ENCODE data around the gene OR5AS1. TPM values are rescaled to one million over a fixed set of nuclear protein-coding genes. Genes with fewer than 3 reads are reported as not detected.
"Not testable (repeated sequence)": the region's sequence is repeated elsewhere in the genome, so short reads cannot be mapped to it uniquely, and the experiment has no call there.

The OR5AS1 gene
- total RNA-seq = not detected

DNA sequence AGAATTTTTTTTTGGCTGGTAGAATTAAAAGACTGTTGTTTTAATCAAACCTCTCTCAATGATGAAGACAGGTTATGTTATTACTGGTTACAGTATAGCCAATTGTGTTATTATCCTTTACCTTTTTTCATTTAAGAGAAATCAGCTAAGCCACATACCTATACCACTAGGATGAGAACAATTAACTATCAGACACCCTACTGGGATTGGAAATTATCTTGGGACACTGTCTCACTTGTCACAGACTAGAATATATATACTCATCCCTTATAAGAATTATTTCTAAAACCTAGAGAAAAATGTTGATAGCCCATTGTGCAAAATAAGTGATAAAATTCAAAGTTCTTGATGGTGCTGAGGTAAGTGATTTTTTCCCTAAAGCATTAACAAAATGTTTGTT is at the start of gene OR5AS1:
TSS of gene OR5AS1 (plus strand) at position 301 of the 400 bp plus-strand sequence. CDS start 2,765 bp downstream, outside the sequence.
- DNase-seq (ENCODE audit: low spot score in 2 of 2) (no peak), FAIRE-seq (no peak)

DNA sequence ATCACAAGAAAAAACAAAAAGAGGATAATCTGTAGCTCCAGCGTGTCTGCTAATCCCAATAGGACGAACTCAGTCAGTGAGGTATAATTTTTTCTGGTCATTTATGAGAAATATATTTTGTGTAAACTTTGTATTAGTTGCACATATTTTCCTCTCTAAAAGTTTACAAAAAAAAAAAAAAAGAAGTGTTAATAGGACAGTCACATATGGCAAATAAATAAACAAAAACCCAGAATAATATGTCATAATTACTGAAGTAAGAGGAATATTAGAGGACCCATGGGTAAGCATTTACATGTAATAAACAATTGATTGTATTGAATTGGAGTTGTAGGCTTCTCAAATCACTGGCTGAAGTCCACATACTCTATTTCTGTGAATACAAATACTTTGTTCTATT is 32.9 kb upstream of the OR5AS1 start, which contains the start of gene OR5F1:
TSS of gene OR5F1 (minus strand) at position 101 of the 400 bp plus-strand sequence. CDS start at position 101, 0 bp downstream.
- FAIRE-seq (no peak), DNase-seq (ENCODE audit: low spot score in 2 of 2) (no peak)

DNA sequence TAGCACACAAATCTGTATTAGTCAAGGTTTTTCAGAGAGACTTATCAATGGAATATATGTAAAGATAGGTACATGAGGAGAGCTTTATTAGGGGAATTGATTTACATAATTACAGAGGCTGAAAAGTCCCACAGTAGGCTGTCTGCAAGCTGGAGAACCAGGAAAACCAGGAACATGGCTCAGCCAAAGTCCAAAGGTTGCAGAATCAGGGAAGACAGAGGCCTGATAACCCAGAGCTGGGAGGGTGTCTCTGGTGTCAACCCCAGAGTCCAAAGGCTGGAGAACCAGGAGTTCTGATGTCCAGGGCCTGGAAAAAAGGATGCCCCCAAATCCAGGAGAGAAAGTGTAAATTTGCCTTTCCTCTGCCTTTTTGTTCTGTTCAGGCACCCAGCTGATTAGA is 16.7 kb upstream of the OR5AS1 start:
- DNase-seq (ENCODE audit: low spot score in 2 of 2) = no peak
- FAIRE-seq = no peak

DNA sequence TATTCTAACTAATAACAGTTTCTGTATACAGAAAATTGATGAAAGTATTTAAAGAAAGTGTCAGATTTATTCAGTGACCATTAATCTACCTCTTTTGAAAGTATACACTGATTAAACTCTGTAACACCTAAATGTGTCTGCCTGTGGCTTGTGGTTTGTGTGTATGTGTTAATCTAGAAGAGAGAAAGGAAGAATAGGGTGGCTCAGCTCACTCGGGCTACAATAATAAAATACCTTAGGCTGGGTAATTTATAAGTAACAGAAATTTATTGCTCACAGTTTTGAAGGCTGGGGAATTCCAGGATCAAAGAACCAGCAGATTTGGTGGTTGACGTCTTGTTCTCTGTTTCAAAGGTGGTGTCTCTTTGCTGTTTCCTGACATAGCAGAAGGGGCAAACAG is 13.6 kb upstream of the OR5AS1 start:
- no peak for FAIRE-seq
- no peak for DNase-seq (ENCODE audit: low spot score in 2 of 2)

DNA sequence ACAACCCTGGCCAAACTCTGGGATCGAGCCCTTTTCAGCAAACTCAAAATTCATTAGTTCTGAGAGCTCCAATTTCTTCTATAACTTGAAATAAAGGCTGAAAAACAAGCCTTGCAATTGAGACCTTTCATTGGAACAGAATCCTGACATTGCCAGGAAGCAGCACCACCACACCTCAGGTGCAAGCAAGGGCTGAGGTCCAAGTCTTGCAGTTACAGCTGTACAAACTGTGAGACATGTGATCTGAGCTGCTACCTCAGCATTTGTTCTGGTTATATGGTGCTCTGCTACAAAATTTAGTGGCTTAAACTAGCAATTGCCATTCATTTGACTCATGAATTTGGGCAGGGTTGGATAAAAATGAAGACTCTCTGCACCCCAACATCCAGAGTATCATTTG is 18.1 kb downstream of the OR5AS1 start:
- no peak for DNase-seq (ENCODE audit: low spot score in 2 of 2)

DNA sequence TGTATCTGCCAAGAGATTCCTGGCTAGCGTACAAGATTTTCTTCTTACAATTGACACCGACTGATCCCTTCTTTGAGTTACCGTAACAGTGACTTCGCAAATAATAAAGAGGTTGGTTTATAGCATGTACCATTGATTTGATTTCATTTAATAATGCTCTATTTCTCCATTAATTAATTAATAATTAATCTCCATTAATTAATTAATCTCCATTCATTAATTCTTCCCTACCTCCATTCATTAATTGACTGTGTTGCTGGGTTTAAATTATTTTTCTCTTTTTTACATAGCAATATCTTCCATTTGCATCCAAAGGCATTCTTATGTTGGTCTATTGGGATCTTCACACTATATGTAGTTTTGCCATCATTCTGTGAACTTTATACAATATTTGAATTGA is 21.0 kb downstream of the OR5AS1 start:
- FAIRE-seq (no peak), DNase-seq (ENCODE audit: low spot score in 2 of 2) (no peak)

More for the DNA sequence above, 18.1 kb downstream of the OR5AS1 start:
- no peak for FAIRE-seq

DNA sequence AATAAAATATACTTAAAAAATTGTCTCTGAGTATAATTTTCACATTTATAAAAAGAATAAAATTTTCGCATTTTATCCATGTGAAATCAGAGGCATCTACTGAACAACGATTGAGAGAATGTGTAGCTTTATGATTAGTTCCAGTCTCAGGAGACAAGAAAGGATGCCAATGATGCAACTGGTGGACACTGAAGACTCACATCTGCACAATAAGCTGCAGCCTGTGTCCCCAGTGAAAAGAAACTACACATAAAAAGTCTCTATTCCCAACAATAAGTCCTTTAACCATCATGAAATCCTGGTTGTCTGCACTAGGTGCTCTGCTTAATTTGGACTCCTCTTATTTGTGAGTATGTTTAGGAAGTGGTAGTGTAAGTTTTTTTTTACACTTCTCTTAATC is 22.0 kb downstream of the OR5AS1 start:
- FAIRE-seq = no peak
- DNase-seq (ENCODE audit: low spot score in 2 of 2) = no peak

DNA sequence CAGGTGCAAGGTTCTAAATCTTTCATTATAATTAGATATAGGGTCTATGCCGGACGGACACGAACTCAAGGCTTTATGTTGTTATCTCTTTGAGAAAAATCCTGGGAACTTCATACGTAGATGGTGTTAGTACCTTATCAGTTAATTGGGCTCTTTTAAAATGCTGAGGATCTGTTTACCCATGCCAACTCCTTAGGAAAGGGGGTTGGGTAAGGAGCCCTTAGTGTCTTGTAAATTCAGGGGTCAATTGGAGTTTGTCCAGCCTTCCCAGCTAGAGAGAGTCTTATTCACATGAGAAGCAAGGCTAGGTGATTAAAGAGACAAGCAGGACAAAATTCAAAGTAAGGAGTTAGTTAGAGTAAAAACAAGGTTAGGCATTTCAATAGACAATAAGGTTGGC is 28.9 kb downstream of the OR5AS1 start:
- FAIRE-seq = not testable (repeated sequence)

DNA sequence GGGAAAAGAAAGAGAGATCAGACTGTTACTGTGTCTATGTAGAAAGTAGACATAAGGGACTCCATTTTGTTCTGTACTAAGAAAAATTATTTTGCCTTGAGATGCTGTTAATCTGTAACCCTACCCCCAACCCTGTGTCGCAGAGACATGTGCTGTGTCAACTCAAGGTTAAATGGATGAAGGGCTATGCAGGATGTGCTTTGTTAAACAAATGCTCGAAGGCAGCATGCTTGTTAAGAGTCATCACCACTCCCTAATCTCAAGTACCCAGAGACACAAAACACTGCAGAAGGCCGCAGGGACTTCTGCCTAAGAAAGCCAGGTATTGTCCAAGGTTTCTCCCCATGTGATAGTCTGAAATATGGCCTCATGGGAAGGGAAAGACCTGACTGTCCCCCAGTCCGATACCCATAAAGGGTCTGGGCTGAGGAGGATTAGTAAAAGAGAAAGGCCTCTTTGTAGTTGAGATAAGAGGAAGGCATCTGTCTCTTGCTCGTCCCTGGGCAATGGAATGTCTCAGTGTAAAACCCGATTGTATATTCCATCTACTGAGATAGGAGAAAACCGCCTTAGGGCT is 30.3 kb downstream of the OR5AS1 start:
- not testable (repeated sequence) for DNase-seq (ENCODE audit: low spot score in 2 of 2); FAIRE-seq

More for the DNA sequence above, 28.9 kb downstream of the OR5AS1 start:
- not testable (repeated sequence) for DNase-seq (ENCODE audit: low spot score in 2 of 2)

DNA sequence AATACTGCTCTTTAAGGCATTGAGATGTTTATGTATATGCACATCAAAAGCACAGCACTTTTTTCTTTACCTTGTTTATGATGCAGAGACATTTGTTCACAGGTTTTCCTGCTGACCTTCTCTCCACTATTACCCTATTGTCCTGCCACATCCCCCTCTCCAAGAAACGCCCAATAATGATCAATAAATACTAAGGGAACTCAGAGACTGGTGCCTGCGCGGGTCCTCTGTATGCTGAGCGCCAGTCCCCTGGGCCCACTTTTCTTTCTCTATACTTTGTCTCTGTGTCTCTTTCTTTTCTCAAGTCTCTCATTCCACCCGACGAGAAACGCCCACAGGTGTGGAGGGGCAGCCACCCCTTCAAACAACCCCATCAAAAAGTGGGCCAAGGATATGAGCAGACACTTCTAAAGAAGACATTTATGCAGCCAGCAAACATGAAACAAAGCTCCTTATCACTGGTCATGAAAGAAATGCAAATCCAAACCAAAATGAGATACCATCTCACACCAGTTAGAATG is 30.9 kb downstream of the OR5AS1 start:
- FAIRE-seq; DNase-seq (ENCODE audit: low spot score in 2 of 2): not testable (repeated sequence)

DNA sequence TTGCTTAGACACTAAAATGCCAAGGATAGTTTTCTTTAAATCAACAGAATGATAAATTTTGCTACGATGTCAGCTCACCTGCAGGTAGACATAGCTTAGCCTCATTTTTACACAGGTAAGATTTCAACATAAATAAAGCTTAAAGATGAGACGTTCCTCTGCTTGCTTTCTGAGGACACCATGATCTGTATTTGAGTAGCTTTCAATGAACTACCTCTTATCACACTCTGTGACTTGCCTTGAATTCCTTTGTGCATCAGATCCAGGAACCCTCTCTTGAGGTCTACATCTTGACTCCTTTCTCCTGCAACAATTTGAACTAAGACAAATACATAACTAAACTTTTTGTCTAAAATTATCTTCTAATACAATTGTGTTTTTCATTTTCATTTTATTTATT is 39.5 kb downstream of the OR5AS1 start:
- DNase-seq (ENCODE audit: low spot score in 2 of 2) (no peak), FAIRE-seq (no peak)

Other genes with a start within 250 kb of the OR5AS1 start
- gene OR5D14, start 232.1 kb upstream of the OR5AS1 start, total RNA-seq = not detected
- gene OR5L1, start 216.3 kb upstream of the OR5AS1 start, total RNA-seq = not detected
- gene OR5D18, start 208.0 kb upstream of the OR5AS1 start, total RNA-seq = not detected
- not detected for gene OR5L2, start 200.4 kb upstream of the OR5AS1 start, total RNA-seq
- not detected for gene OR5D16, start 188.9 kb upstream of the OR5AS1 start, total RNA-seq
- not detected for gene TRIM51, start 144.4 kb upstream of the OR5AS1 start, total RNA-seq
- gene OR5W2, start 113.1 kb upstream of the OR5AS1 start, total RNA-seq = not detected
- gene OR5I1, start 91.3 kb upstream of the OR5AS1 start, total RNA-seq = not detected
- not detected for gene OR10AG1, start 57.7 kb upstream of the OR5AS1 start, total RNA-seq
- not detected for gene OR5F1, start 33.0 kb upstream of the OR5AS1 start, total RNA-seq
- not detected for gene OR8I2, start 65.7 kb downstream of the OR5AS1 start, total RNA-seq
- gene OR8H2, start 76.0 kb downstream of the OR5AS1 start, total RNA-seq = not detected
- gene OR8H3, start 94.7 kb downstream of the OR5AS1 start, total RNA-seq = not detected
- gene OR8J3, start 112.5 kb downstream of the OR5AS1 start, total RNA-seq = not detected
- not detected for gene OR8K5, start 132.7 kb downstream of the OR5AS1 start, total RNA-seq
- gene OR5J2, start 149.0 kb downstream of the OR5AS1 start, total RNA-seq = not detected
- gene OR5T2, start 206.6 kb downstream of the OR5AS1 start, total RNA-seq = not detected
- not detected for gene OR5T3, start 224.6 kb downstream of the OR5AS1 start, total RNA-seq
- gene OR5T1, start 246.5 kb downstream of the OR5AS1 start, total RNA-seq = not detected